RWPE2 (cell line): Measurements from ENCODE around the gene TMPRSS6.
A peak's percentile ranks its signal among the peaks of the same experiment; 100 is the strongest.

ENCODE experiments used
- ATAC-seq: fragments of 200-7000 bp; cut with Tn5 transposase; 3 replicates; pipeline ENCODE4 v1.9.1; 2021; ENCODE audit warnings: low read depth
- DNase-seq: peaks from one replicate; pipeline ENCODE4 v3.0.0-alpha.2; 2020; ENCODE audit warnings: low spot score
- H3K27ac ChIP-seq: fragments of 450-650 bp; 2 replicates; pipeline ENCODE4 v1.5.1; 2017; ENCODE audit warnings: mild to moderate bottlenecking; ENCODE audit not compliant: poor library complexity, severe bottlenecking
- H3K27me3 ChIP-seq: fragments of 250-450 bp; sonication (Bioruptor Pico); 2 replicates; pipeline ENCODE4 v1.5.1; 2021; ENCODE audit warnings: mild to moderate bottlenecking, moderate library complexity; ENCODE audit not compliant: insufficient read depth, poor library complexity, severe bottlenecking
- H3K36me3 ChIP-seq: fragments of 250-450 bp; sonication (Bioruptor Pico); 2 replicates; pipeline ENCODE4 v1.5.1; 2020; ENCODE audit warnings: low read depth, mild to moderate bottlenecking, moderate library complexity
- H3K4me1 ChIP-seq: fragments of 250-450 bp; sonication (Bioruptor Pico); 2 replicates; pipeline ENCODE4 v1.5.1; 2021; ENCODE audit warnings: mild to moderate bottlenecking, moderate library complexity; ENCODE audit not compliant: insufficient read depth, poor library complexity, severe bottlenecking
- H3K4me3 ChIP-seq: fragments of 250-450 bp; sonication (Bioruptor Pico); 2 replicates; pipeline ENCODE4 v1.5.1; 2021; ENCODE audit warnings: mild to moderate bottlenecking, moderate library complexity; ENCODE audit not compliant: severe bottlenecking
- H3K9me3 ChIP-seq: fragments of 250-450 bp; sonication (Bioruptor Pico); 2 replicates; pipeline ENCODE4 v1.5.1; 2021; ENCODE audit warnings: mild to moderate bottlenecking, moderate library complexity; ENCODE audit not compliant: severe bottlenecking
- CTCF ChIP-seq: fragments of 450-650 bp; IDR thresholded peaks from one replicate; pipeline ENCODE4 v1.5.1; 2017; ENCODE audit warnings: mild to moderate bottlenecking, moderate library complexity; ENCODE audit not compliant: poor library complexity, severe bottlenecking

Gene TMPRSS6

GRCh38 chr22:37018815-37019308 is 90.7 kb downstream of the TMPRSS6 start:
- no peaks in the 10 kb centered on the region for H3K27me3 ChIP-seq
- peak overlapping the region; percentile 93 for H3K4me3 ChIP-seq
- TF ChIP-seq CTCF: no peak
- peak overlapping the region; percentile 57 for H3K27ac ChIP-seq
- H3K9me3 ChIP-seq: no peaks in the 10 kb centered on the region
- peaks cover 22% of the 10 kb centered on the region for H3K36me3 ChIP-seq
- ATAC-seq (peak; percentile 61), DNase-seq (no peak)
- H3K4me1 ChIP-seq: no peaks in the 10 kb centered on the region

- TF ChIP-seq CTCF: peak; percentile 2
- no peaks in the 10 kb centered on the region for H3K9me3 ChIP-seq
- peaks cover 22% of the 10 kb centered on the region for H3K36me3 ChIP-seq
- no peaks in the 10 kb centered on the region for H3K27me3 ChIP-seq
- DNase-seq (no peak), ATAC-seq (no peak)
- H3K4me3 ChIP-seq: peak overlapping the region; percentile 93
- peak overlapping the region; percentile 57 for H3K27ac ChIP-seq
- no peaks in the 10 kb centered on the region for H3K4me1 ChIP-seq
Measured at GRCh38 chr22:37018086-37018814, 91.3 kb downstream of the TMPRSS6 start.

- H3K27ac ChIP-seq: no peak overlapping the region
- H3K4me3 ChIP-seq: no peak overlapping the region
- ATAC-seq (no peak), DNase-seq (no peak)
- no peak for TF ChIP-seq CTCF
- no peaks in the 10 kb centered on the region for H3K27me3 ChIP-seq
- no peaks in the 10 kb centered on the region for H3K4me1 ChIP-seq
- no peaks in the 10 kb centered on the region for H3K9me3 ChIP-seq
- peaks cover 22% of the 10 kb centered on the region for H3K36me3 ChIP-seq
Measured at GRCh38 chr22:37017356-37017755, 92.2 kb downstream of the TMPRSS6 start.

- DNase-seq (peak; percentile 31), ATAC-seq (no peak)
- Histone ChIP-seq H3K36me3 (peaks cover 15% of the 10 kb centered on the region), H3K4me3 (no peak overlapping the region), H3K27me3 (no peaks in the 10 kb centered on the region), H3K9me3 (no peaks in the 10 kb centered on the region), H3K27ac (no peak overlapping the region), H3K4me1 (no peaks in the 10 kb centered on the region)
- TF ChIP-seq CTCF: no peak
Measured at GRCh38 chr22:37016134-37016910, 93.2 kb downstream of the TMPRSS6 start.

GRCh38 chr22:37015587-37015878 is 94.0 kb downstream of the TMPRSS6 start:
- DNase-seq (peak; percentile 24), ATAC-seq (no peak)
- no peak for TF ChIP-seq CTCF
- no peak overlapping the region for H3K27ac ChIP-seq
- no peaks in the 10 kb centered on the region for H3K4me1 ChIP-seq
- H3K36me3 ChIP-seq: peaks cover 12% of the 10 kb centered on the region; the same call in 1 of the 2 replicates
- H3K4me3 ChIP-seq: no peak overlapping the region
- no peaks in the 10 kb centered on the region for H3K9me3 ChIP-seq
- no peaks in the 10 kb centered on the region for H3K27me3 ChIP-seq
